GM20431 (cell line): ENCODE measurements around the gene PARD6G.

Experiments
- in situ Hi-C: fragments of 300-500 bp; cut with MseI, MboI; formaldehyde crosslinking; loops from one replicate; pipeline ENCODE4 v1.15.0; 2020; ENCODE audit warnings: low sequenced_read_pairs; ENCODE audit not compliant: unreplicated experiment

The PARD6G gene

GRCh38 chr18:80124131-80124530 lies 123.2 kb downstream of the PARD6G start:
- in situ Hi-C loops: no loop called here

DNA sequence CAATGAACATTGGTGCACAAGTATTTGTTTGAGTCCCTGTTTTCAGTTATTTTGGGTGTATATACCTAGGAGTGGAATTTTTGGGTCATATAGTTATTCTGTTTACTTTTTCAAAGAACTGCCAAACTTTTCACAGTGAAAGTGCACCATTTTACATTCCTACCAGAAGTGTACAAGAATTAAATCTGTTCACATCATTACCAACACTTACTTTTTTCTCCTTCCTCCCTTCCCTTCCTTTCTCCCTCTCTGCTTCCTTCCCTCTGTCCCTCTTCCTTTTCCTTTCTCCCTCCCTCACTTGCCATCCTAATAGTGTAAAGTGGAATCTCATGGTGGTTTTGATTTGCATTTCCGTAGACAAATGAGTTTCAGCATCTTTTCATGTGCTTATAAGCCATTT lies 126.4 kb downstream of the PARD6G start:
- in situ Hi-C loops: no loop called here

GRCh38 chr18:80119111-80119510 lies 128.2 kb downstream of the PARD6G start:
- in situ Hi-C loops: no loop called here

DNA sequence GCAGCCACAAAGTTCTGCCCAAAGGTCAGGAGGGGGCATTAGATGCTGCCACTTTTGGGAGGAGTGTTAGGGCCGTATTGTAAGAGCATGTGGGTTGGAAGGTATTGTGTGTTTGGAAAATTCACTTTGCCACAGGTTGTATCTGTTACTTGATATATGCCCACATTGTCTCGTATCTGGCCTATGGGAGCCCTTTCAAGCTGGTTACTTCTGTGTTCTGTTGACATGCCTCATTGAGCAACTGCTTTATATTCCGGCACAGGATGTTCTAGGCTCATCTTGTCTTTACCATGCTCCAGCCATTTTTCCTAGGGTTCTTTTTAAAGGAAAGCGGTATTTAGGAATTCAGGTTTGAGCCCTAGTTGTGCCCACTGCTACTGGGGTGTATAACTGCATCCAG lies 132.3 kb downstream of the PARD6G start:
- in situ Hi-C loops: no loop called here

DNA sequence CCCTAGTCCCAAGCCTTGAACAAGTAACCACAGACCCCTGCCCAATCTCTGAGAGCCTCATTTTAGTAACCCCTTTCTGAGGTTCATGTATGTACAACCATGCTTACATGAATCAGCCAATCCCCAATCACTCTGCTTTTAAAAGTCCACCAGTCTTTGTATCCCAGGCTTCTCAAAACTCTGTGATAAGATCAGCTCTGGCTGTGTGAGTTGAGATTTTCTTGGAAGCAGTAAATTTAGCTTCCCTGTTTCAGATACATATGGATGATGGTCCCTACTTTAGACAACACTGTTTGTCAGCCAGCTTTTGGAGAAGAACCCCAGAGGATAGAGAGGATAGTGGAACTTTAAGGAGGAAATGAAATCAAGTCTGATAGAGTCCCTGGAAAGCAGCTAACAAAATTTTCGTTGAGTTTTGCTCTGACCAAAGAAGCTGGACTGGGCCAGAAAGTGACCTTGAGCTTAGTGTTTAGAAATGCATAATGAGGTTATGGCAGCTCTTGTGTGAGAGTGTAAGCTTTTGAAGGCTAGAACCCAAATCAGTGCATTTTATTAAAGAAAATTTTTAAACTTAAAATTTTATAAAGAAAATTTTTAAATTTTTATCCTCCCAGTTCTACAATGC lies 134.6 kb downstream of the PARD6G start:
- in situ Hi-C loops: no loop called here

- in situ Hi-C loops: no loop called here
These were observed 137.6 kb downstream of the PARD6G start for GRCh38 chr18:80109676-80110078.

GRCh38 chr18:80108739-80109675 lies 138.3 kb downstream of the PARD6G start, which contains the start of gene ADNP2:
ADNP2 (plus strand) TSS chr18:80109262; CDS start chr18:80117543, 8,281 bp downstream.
- in situ Hi-C loops: no loop called here

GRCh38 chr18:80108121-80108536 lies 139.2 kb downstream of the PARD6G start:
- in situ Hi-C loops: no loop called here

DNA sequence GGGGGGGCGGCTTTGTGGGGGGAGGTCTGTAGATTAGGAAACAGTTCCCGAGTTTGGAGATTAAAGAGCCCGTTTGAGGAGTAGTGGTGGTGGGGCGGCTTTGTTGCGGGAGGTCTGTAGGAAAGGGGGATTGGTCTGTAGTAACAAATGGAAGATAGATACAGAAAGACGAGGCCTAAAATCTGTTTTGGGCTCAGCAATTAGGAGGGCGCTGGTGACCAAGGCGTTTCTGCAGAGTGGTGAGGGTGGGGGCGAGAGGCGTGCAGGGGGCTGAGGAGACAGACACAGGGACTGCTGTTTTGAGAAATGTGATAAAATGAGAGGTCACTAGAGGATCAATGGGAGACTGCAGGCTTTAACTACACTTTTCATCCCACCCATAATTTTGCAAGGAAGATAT lies 139.9 kb downstream of the PARD6G start:
- in situ Hi-C loops: no loop called here
